Right renal pelvis (tissue), 4 donors: ENCODE results near the gene TPM2. TPM values are rescaled to one million over a fixed set of nuclear protein-coding genes. Genes with fewer than 3 reads are reported as not detected.
A peak's percentile ranks its signal among the peaks of the same experiment; 100 is the strongest.

Source experiments
- DNase-seq, 4 donors: peaks; one replicate each; pipeline ENCODE4 v3.0.0-alpha.2; 2013; ENCODE audit warnings: low read depth in 4 of 4, low spot score in 3 of 4, missing footprints in 1 of 4
- polyA plus RNA-seq, 4 donors: library from polyadenylated mRNA; unstranded; fragments of 120-200 nt; gene quantifications; one replicate each; pipeline ENCODE4 v1.2.1, GENCODE V29; 2013; ENCODE audit not compliant: insufficient read length in 4 of 4

Gene TPM2
- 100 to 1,000 TPM; 128 to 170 (median 161) TPM for polyA plus RNA-seq

- peak in 1 of 4 donors; percentile 40 for DNase-seq
Observed at GRCh38 chr9:35689542-35690293, at the start of gene TPM2. TPM2 (minus strand) TSS chr9:35689925; CDS start chr9:35689817, 108 bp downstream.

GRCh38 chr9:35738924-35739323 lies 49.2 kb upstream of the TPM2 start:
- no peak for DNase-seq

- DNase-seq: no peak
Observed at GRCh38 chr9:35738186-35738585, 48.5 kb upstream of the TPM2 start.

- DNase-seq: no peak
Observed at GRCh38 chr9:35737143-35737542, 47.4 kb upstream of the TPM2 start.

- DNase-seq: no peak
Observed at GRCh38 chr9:35736201-35736633, 46.5 kb upstream of the TPM2 start.

- no peak for DNase-seq
Observed at GRCh38 chr9:35734096-35734495, 44.4 kb upstream of the TPM2 start.

- no peak for DNase-seq
Observed at GRCh38 chr9:35732800-35733541, 43.2 kb upstream of the TPM2 start.

GRCh38 chr9:35732185-35732799 lies 42.6 kb upstream of the TPM2 start, which contains the start of the genes CREB3 and TLN1:
CREB3 (plus strand) TSS chr9:35732666; CDS start chr9:35732773, 107 bp downstream.
TLN1 (minus strand) TSS chr9:35732195; CDS start chr9:35725694, 6,501 bp downstream.
- peak; percentile 91 to 94 (median 92) for DNase-seq

GRCh38 chr9:35731415-35732184 lies 41.9 kb upstream of the TPM2 start:
- DNase-seq: no peak

GRCh38 chr9:35730486-35730854 lies 40.7 kb upstream of the TPM2 start:
- no peak for DNase-seq

- DNase-seq: no peak
Observed at GRCh38 chr9:35729700-35730485, 40.2 kb upstream of the TPM2 start.

- no peak for DNase-seq
Observed at GRCh38 chr9:35729101-35729500, 39.4 kb upstream of the TPM2 start.

- peak in 2 of 4 donors; percentile 46 to 73 for DNase-seq
Observed at GRCh38 chr9:35728041-35728971, 38.6 kb upstream of the TPM2 start.

- no peak for DNase-seq
Observed at GRCh38 chr9:35727676-35728040, 37.9 kb upstream of the TPM2 start.

- no peak for DNase-seq
Observed at GRCh38 chr9:35726931-35727330, 37.2 kb upstream of the TPM2 start.

GRCh38 chr9:35725362-35725761 lies 35.6 kb upstream of the TPM2 start:
- DNase-seq: no peak

- no peak for DNase-seq
Observed at GRCh38 chr9:35723908-35724307, 34.2 kb upstream of the TPM2 start.

- DNase-seq: no peak
Observed at GRCh38 chr9:35723426-35723825, 33.7 kb upstream of the TPM2 start.

- DNase-seq: no peak
Observed at GRCh38 chr9:35719546-35719945, 29.8 kb upstream of the TPM2 start.
